K562 (cell line): ENCODE data around the gene NTF4. TPM values are rescaled to one million over a fixed set of nuclear protein-coding genes. Genes with fewer than 3 reads are reported as not detected.
A peak's percentile ranks its signal among the peaks of the same experiment; 100 is the strongest.

Source experiments
- ADNP ChIP-seq: fragments of 200-800 bp; sonication (Bioruptor generic); IDR thresholded peaks from 2 replicates; pipeline ENCODE4 v1.6.1; 2016; ENCODE audit warnings: missing genetic modification characterization, missing compliant biosample characterization
- AFF1 ChIP-seq, 2 experiments: fragments of 450-650 bp; IDR thresholded peaks; 2 replicates each; pipeline ENCODE4 v1.6.1; 2018; ENCODE audit warnings: mild to moderate bottlenecking in 2 of 2, low read depth in 1 of 2; ENCODE audit not compliant: partially characterized antibody in 2 of 2
- CTCFL ChIP-seq: IDR thresholded peaks from 2 replicates; pipeline ENCODE4 v1.6.1; 2011; ENCODE audit warnings: borderline replicate concordance, low read depth, mild to moderate bottlenecking, moderate library complexity, low read length; ENCODE audit not compliant: insufficient read depth, poor library complexity, severe bottlenecking
- HNRNPK ChIP-seq: fragments of 200-400 bp; formaldehyde crosslinking; IDR thresholded peaks from one replicate; pipeline ENCODE4 v1.6.1; 2018; ENCODE audit warnings: mild to moderate bottlenecking, low read depth, low read length; ENCODE audit not compliant: poor library complexity, severe bottlenecking
- NCOA4 ChIP-seq: fragments of 450-650 bp; IDR thresholded peaks from 2 replicates; pipeline ENCODE4 v1.6.1; 2018; ENCODE audit warnings: mild to moderate bottlenecking; ENCODE audit not compliant: partially characterized antibody
- PURB ChIP-seq: sonication (generic); formaldehyde crosslinking; IDR thresholded peaks from 2 replicates; pipeline ENCODE4 v1.9.0; 2021; ENCODE audit warnings: low read depth, mild to moderate bottlenecking, missing genetic modification reagents
- ZC3H8 ChIP-seq: fragments of 450-650 bp; IDR thresholded peaks from 2 replicates; pipeline ENCODE4 v1.6.1; 2017
- ZNF146 ChIP-seq: IDR thresholded peaks from one replicate; pipeline ENCODE4 v1.6.1; 2018; ENCODE audit warnings: missing compliant biosample characterization; ENCODE audit not compliant: unreplicated experiment
- ZNF407 ChIP-seq: fragments of 450-650 bp; IDR thresholded peaks from 2 replicates; pipeline ENCODE4 v1.6.1; 2016; ENCODE audit warnings: low read depth
- ZNF668 ChIP-seq: fragments of 250-450 bp; sonication (Bioruptor Pico); IDR thresholded peaks from 2 replicates; pipeline ENCODE4 v1.8.0; 2022; ENCODE audit warnings: mild to moderate bottlenecking, inconsistent platforms
- ZNF699 ChIP-seq: fragments of 250-450 bp; sonication (Bioruptor Pico); IDR thresholded peaks from 2 replicates; pipeline ENCODE4 v1.8.0; 2021; ENCODE audit warnings: mild to moderate bottlenecking, moderate library complexity; ENCODE audit not compliant: insufficient replicate concordance
- ZNF830 ChIP-seq: fragments of 250-450 bp; sonication (Bioruptor Pico); IDR thresholded peaks from 2 replicates; pipeline ENCODE4 v1.5.0; 2021; ENCODE audit warnings: mild to moderate bottlenecking
- polyA plus RNA-seq, 8 experiments: library from polyadenylated mRNA; depleted of rRNA in 4 of 8; stranded (reverse) in 5 of 8; unstranded in 3 of 8; fragments of >200 nt; fragmentation: Nextera tagmentation in 2 of 8; fragmentation: Illumina TruSeq in 1 of 8; extraction: Ambion mirVana in 2 of 8; extraction: Trizol in 1 of 8; gene quantifications; 2 replicates each; pipeline versions ENCODE4 v1.2.1 to v1.2.3, GENCODE V29; 2011 to 2014; ENCODE audit warnings: inconsistent platforms in 1 of 8, missing spikeins in 1 of 8
- total RNA-seq, 7 experiments: library from RNA; depleted of rRNA in 6 of 7; stranded (reverse); fragments of >200 nt in 6 of 7; fragmentation: Illumina TruSeq in 2 of 7; extraction: Trizol in 2 of 7; gene quantifications; 2 replicates each; pipeline versions ENCODE4 v1.2.1 to v1.2.3, GENCODE V29; 2011 to 2021; ENCODE audit warnings: low replicate concordance in 1 of 7

The NTF4 gene
- total and polyA plus RNA-seq, 9 of the 15 experiments (the other 6 are each of a cell fraction or from before 2014, with no cell fraction given), result not detected

GRCh38 chr19:49085020-49085867, 20.6 kb upstream of the NTF4 start, which contains the start of gene SNRNP70 (continued):
- TF ChIP-seq ZNF407, result no peak
- TF ChIP-seq CTCFL, result no peak
- no peak for TF ChIP-seq ADNP (tag)
- TF ChIP-seq PURB (CRISPR knock-in tag), result no peak
- TF ChIP-seq HNRNPK, result no peak
- peak in 1 of 2 experiments; percentile 92 for TF ChIP-seq AFF1 (IDR thresholded peaks at IDR 0.05; ENCODE audit: low read depth in 1 of 2, partially characterized antibody in 2 of 2)
- TF ChIP-seq ZNF830 (CRISPR knock-in tag), result no peak
- TF ChIP-seq ZNF146 (CRISPR knock-in tag), result no peak
- no peak for TF ChIP-seq ZNF699 (CRISPR knock-in tag)
- TF ChIP-seq ZC3H8, result no peak
- no peak for TF ChIP-seq NCOA4
- 0 out of 2 replicates have a peak, but pooled peaks have one; percentile 11 for TF ChIP-seq ZNF668 (CRISPR knock-in tag)
